Mesenchymal stem cell (in vitro differentiated cells and primary cell): ENCODE results near the gene MBD6.

ENCODE experiments used
- DNase-seq: peaks from one replicate; pipeline ENCODE4 v3.0.0-alpha.2; 2013
- H2AFZ ChIP-seq: one replicate; pipeline ENCODE4 v1.6.1; 2013; ENCODE audit warnings: low read depth, mild to moderate bottlenecking, control low read depth, inconsistent platforms, low read length, moderate library complexity
- H2AK5ac ChIP-seq: 2 replicates; pipeline ENCODE4 v1.6.1; 2013; ENCODE audit warnings: low read length, moderate library complexity, mild to moderate bottlenecking, inconsistent platforms; ENCODE audit not compliant: severe bottlenecking
- H2BK120ac ChIP-seq: one replicate; pipeline ENCODE4 v1.6.1; 2013; ENCODE audit warnings: low read depth, mild to moderate bottlenecking, inconsistent platforms, low read length, moderate library complexity
- H2BK12ac ChIP-seq, 2 experiments: one replicate each; pipeline ENCODE4 v1.6.1; 2013; ENCODE audit warnings: inconsistent platforms in 2 of 2, low read length in 2 of 2, mild to moderate bottlenecking in 2 of 2, moderate library complexity in 2 of 2, control low read depth in 1 of 2
- H2BK15ac ChIP-seq: one replicate; pipeline ENCODE4 v1.6.1; 2013; ENCODE audit warnings: mild to moderate bottlenecking, low read depth, inconsistent platforms; ENCODE audit not compliant: poor library complexity, severe bottlenecking
- H2BK5ac ChIP-seq: 2 replicates; pipeline ENCODE4 v1.6.1; 2013; ENCODE audit warnings: low read depth, mild to moderate bottlenecking, low read length, control low read depth, inconsistent platforms; ENCODE audit not compliant: poor library complexity, severe bottlenecking
- H3K14ac ChIP-seq, 2 experiments: one replicate each; pipeline ENCODE4 v1.6.1; 2013; ENCODE audit warnings: inconsistent platforms in 2 of 2, low read length in 2 of 2, control low read depth in 1 of 2, mild to moderate bottlenecking in 1 of 2, moderate library complexity in 1 of 2
- H3K18ac ChIP-seq, 2 experiments: one replicate each; pipeline ENCODE4 v1.6.1; 2013; ENCODE audit warnings: inconsistent platforms in 2 of 2, low read length in 2 of 2, control low read depth in 1 of 2, low read depth in 1 of 2, mild to moderate bottlenecking in 1 of 2
- H3K23ac ChIP-seq, 2 experiments: one replicate each; pipeline ENCODE4 v1.6.1; 2013; ENCODE audit warnings: inconsistent platforms in 2 of 2, low read length in 2 of 2, mild to moderate bottlenecking in 2 of 2, moderate library complexity in 2 of 2, control low read depth in 1 of 2
- H3K27ac ChIP-seq: 2 replicates; pipeline ENCODE4 v1.5.1; 2013; ENCODE audit warnings: mild to moderate bottlenecking, moderate library complexity, low read length, control low read depth, inconsistent platforms; ENCODE audit not compliant: poor library complexity, severe bottlenecking
- H3K27me3 ChIP-seq, 2 experiments: 2 replicates each; pipeline versions ENCODE4 v1.6.1 to v1.7.0; 2013; ENCODE audit warnings: low read length in 2 of 2, mild to moderate bottlenecking in 2 of 2, moderate library complexity in 2 of 2, control low read depth in 1 of 2, inconsistent platforms in 1 of 2; ENCODE audit not compliant: control insufficient read depth in 1 of 2, insufficient read depth in 1 of 2
- H3K36me3 ChIP-seq, 2 experiments: 2 replicates each; pipeline versions ENCODE4 v1.6.1 to v1.7.0; 2013; ENCODE audit warnings: low read length in 2 of 2, control low read depth in 1 of 2, inconsistent platforms in 1 of 2, low read depth in 1 of 2, mild to moderate bottlenecking in 1 of 2; ENCODE audit not compliant: insufficient read depth in 2 of 2, control insufficient read depth in 1 of 2
- H3K4ac ChIP-seq, 2 experiments: one replicate each; pipeline ENCODE4 v1.6.1; 2013; ENCODE audit warnings: inconsistent platforms in 2 of 2, low read length in 2 of 2, mild to moderate bottlenecking in 2 of 2, moderate library complexity in 2 of 2, control low read depth in 1 of 2, low read depth in 1 of 2
- H3K4me1 ChIP-seq: 2 replicates; pipeline ENCODE4 v1.6.1; 2013; ENCODE audit warnings: low read depth, low read length, control low read depth; ENCODE audit not compliant: control insufficient read depth, insufficient read depth
- H3K4me2 ChIP-seq: 2 replicates; pipeline ENCODE4 v1.6.1; 2013; ENCODE audit warnings: low read length, mild to moderate bottlenecking, inconsistent platforms; ENCODE audit not compliant: poor library complexity, severe bottlenecking
- H3K4me3 ChIP-seq, 2 experiments: 2 replicates each; pipeline versions ENCODE4 v1.5.1 to v1.7.0; 2013; ENCODE audit warnings: low read length in 2 of 2, mild to moderate bottlenecking in 2 of 2, control low read depth in 1 of 2, low read depth in 1 of 2; ENCODE audit not compliant: insufficient read depth in 1 of 2
- H3K79me1 ChIP-seq: replicated peaks from 2 replicates; pipeline ENCODE4 v1.6.1; 2013; ENCODE audit warnings: mild to moderate bottlenecking, control low read depth, low read length, inconsistent platforms; ENCODE audit not compliant: poor library complexity, severe bottlenecking
- H3K9ac ChIP-seq: 2 replicates; pipeline ENCODE4 v1.7.0; 2013; ENCODE audit warnings: mild to moderate bottlenecking, low read length, moderate library complexity
- H3K9me3 ChIP-seq: 2 replicates; pipeline ENCODE4 v1.7.0; 2013; ENCODE audit warnings: mild to moderate bottlenecking, low read length; ENCODE audit not compliant: control insufficient read depth
- H4K8ac ChIP-seq: one replicate; pipeline ENCODE4 v1.6.1; 2013; ENCODE audit warnings: inconsistent platforms, mild to moderate bottlenecking, low read length, moderate library complexity
- H4K91ac ChIP-seq: one replicate; pipeline ENCODE4 v1.6.1; 2013; ENCODE audit warnings: mild to moderate bottlenecking, low read length, inconsistent platforms
- WGBS: methylation state at CpG from one replicate; pipeline ENCODE4 v1.1.7; 2013; ENCODE audit warnings: mixed read lengths; 5-methylcytosine and 5-hydroxymethylcytosine counted together

MBD6 gene

DNA sequence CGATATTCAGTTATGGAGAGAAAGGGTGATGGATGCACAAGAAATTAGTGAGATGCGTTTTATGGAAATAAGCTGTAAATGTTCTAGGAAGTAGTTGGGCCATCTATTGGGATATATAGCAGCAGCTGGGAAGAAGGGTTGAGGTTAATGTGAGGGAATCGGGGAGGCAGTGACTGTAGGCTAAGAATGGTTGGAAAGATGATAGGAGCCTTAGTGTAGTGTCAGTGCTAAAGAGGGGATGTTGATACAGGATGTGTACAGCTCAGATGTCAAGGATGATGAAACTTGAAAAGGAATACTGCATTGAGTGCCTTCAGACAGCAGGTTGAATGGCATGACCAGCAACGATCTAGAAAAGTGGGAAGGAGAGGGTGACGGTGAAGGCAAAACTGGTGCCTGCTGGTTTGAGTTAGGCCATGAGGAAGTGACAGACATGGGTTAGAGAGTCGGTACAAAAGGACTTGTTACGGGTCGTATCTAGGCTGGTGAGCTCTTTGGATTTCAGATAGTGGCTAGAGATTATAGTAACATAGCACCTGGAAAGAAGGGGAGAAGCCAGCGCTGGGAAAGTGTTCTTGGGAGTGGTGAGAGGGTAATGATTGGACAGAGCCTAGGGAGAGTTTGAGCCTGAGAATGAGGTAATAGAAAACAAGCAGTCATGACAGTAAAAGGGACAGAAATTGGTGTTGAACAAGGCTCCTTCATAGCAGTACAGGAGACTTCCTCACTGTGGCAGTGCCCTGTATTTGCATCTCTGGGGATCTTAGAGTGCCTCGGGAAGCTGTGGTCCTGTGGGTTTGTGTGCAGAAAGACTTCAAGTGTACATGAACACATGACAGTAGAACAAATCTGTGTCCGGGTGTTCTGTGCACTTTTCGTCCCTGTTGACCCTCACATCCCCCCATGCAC lies 25.1 kb upstream of the MBD6 start:
- Histone ChIP-seq H3K9ac (no peak overlapping the region), H3K4me2 (no peak overlapping the region), H4K91ac (no peak overlapping the region), H3K79me1 (peaks cover 32% of the 10 kb centered on the region), H3K4me3 (no peak overlapping the region), H3K9me3 (no peaks in the 10 kb centered on the region), H2AFZ (no peak overlapping the region), H3K27ac (no peak overlapping the region), H2BK120ac (no peak overlapping the region), H2BK5ac (no peak overlapping the region), H4K8ac (no peak overlapping the region), H2BK15ac (no peak overlapping the region), H2BK12ac (no peak overlapping the region), H3K23ac (no peak overlapping the region), H3K27me3 (no peaks in the 10 kb centered on the region), H3K36me3 (peaks cover 66 to 67% of the 10 kb centered on the region in 2 experiments), H3K4me1 (no peaks in the 10 kb centered on the region), H3K4ac (no peak overlapping the region), H3K14ac (no peak overlapping the region), H2AK5ac (no peak overlapping the region), H3K18ac (no peak overlapping the region)
- WGBS, result 96% methylated on average over 12 of the region's 12 CpGs
- DNase-seq, result no peak

DNA sequence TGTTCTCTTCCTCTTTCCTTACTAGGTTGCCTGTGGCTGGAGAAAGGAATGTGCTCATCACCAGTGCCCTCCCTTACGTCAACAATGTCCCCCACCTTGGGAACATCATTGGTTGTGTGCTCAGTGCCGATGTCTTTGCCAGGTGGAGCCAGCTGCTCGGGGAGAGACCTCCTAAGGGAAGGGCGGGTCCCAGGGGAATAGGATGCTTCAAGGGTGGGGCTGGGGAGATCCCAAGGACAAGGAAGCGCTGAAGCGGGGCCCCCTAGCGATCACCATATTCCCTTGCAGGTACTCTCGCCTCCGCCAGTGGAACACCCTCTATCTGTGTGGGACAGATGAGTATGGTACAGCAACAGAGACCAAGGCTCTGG lies 24.5 kb upstream of the MBD6 start:
- no peak overlapping the region for H2BK120ac ChIP-seq
- 84% methylated on average over 9 of the region's 9 CpGs for WGBS
- H3K4ac ChIP-seq, result no peak overlapping the region

DNA sequence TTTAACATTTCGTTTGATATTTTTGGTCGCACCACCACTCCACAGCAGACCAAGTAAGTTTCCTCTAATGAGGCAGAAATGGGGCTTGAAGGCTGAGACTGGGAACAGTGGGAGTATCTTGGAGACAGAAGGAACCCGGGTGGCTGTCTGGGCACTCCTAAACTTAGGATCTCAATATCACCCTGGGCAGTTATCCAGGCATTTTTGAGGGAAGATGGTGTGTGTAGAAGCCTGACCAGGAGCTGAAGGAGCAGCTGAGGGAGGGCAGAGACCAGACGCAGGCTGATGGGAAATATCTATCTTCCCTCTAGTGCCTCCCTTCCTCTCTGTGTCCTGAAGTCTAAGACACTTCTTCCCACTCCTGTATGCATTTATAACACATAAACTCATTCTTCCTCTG lies 24.1 kb upstream of the MBD6 start:
- H2BK120ac ChIP-seq, result no peak overlapping the region
- no peak overlapping the region for H2AFZ ChIP-seq
- H3K4me2 ChIP-seq, result no peak overlapping the region
- H3K9me3 ChIP-seq, result no peaks in the 10 kb centered on the region
- no peak overlapping the region for H3K4me3 ChIP-seq
- no peaks in the 10 kb centered on the region for H3K27me3 ChIP-seq
- H2BK5ac ChIP-seq, result no peak overlapping the region
- peaks cover 29% of the 10 kb centered on the region for H3K79me1 ChIP-seq
- H2AK5ac ChIP-seq, result no peak overlapping the region
- H4K91ac ChIP-seq, result no peak overlapping the region
- H3K14ac ChIP-seq, result no peak overlapping the region
- H3K23ac ChIP-seq, result no peak overlapping the region
- H3K36me3 ChIP-seq, result peaks cover 67 to 72% of the 10 kb centered on the region in 2 experiments
- H2BK15ac ChIP-seq, result no peak overlapping the region
- no peaks in the 10 kb centered on the region for H3K4me1 ChIP-seq
- no peak overlapping the region for H3K18ac ChIP-seq
- 90% methylated on average over 2 of the region's 4 CpGs for WGBS
- no peak overlapping the region for H2BK12ac ChIP-seq
- no peak overlapping the region for H3K27ac ChIP-seq
- H3K9ac ChIP-seq, result no peak overlapping the region
- no peak overlapping the region for H3K4ac ChIP-seq
- no peak for DNase-seq
- H4K8ac ChIP-seq, result no peak overlapping the region

More for the DNA sequence above, 24.5 kb upstream of the MBD6 start:
- Histone ChIP-seq H2AFZ (no peak overlapping the region), H3K36me3 (peaks cover 65 to 68% of the 10 kb centered on the region in 2 experiments), H3K27ac (no peak overlapping the region), H3K4me1 (no peaks in the 10 kb centered on the region), H3K18ac (no peak overlapping the region), H3K4me2 (no peak overlapping the region), H3K27me3 (no peaks in the 10 kb centered on the region), H2BK15ac (no peak overlapping the region), H2BK5ac (no peak overlapping the region), H3K9ac (no peak overlapping the region), H4K91ac (no peak overlapping the region), H4K8ac (no peak overlapping the region), H3K9me3 (no peaks in the 10 kb centered on the region), H2AK5ac (no peak overlapping the region), H3K14ac (no peak overlapping the region), H3K4me3 (no peak overlapping the region), H3K23ac (no peak overlapping the region), H3K79me1 (peaks cover 29% of the 10 kb centered on the region), H2BK12ac (no peak overlapping the region)
- no peak for DNase-seq

DNA sequence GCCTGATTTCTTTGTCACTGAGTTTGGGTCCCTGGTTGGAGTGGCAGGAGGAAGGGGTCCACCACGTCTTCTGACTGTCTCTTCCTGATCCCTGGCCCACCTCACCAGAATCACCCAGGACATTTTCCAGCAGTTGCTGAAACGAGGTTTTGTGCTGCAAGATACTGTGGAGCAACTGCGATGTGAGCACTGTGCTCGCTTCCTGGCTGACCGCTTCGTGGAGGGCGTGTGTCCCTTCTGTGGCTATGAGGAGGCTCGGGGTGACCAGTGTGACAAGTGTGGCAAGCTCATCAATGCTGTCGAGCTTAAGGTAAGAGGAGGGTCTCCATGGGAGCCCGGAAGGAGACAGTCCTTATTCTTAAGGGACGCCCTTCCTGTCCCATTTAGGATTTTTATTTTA lies 22.4 kb upstream of the MBD6 start:
- Histone ChIP-seq H3K23ac (no peak overlapping the region), H3K4me2 (no peak overlapping the region), H3K27ac (no peak overlapping the region), H3K9me3 (no peaks in the 10 kb centered on the region), H3K18ac (no peak overlapping the region), H3K4ac (no peak overlapping the region), H3K14ac (no peak overlapping the region), H3K9ac (no peak overlapping the region), H3K79me1 (peaks cover 33% of the 10 kb centered on the region), H2BK5ac (no peak overlapping the region), H2BK120ac (no peak overlapping the region), H2BK12ac (no peak overlapping the region), H3K4me3 (no peak overlapping the region), H4K91ac (no peak overlapping the region), H3K27me3 (no peaks in the 10 kb centered on the region), H3K4me1 (no peaks in the 10 kb centered on the region), H2BK15ac (no peak overlapping the region), H2AK5ac (no peak overlapping the region), H2AFZ (no peak overlapping the region), H3K36me3 (peaks cover 80 to 83% of the 10 kb centered on the region in 2 experiments), H4K8ac (no peak overlapping the region)
- 96% methylated on average over 11 of the region's 11 CpGs for WGBS
- DNase-seq, result no peak
